ENCODE results near the gene GADL1.

GRCh38 chr3:30766522-30766921, 127.9 kb downstream of the GADL1 start:
- TF ChIP-seq CTCF (IDR thresholded peaks at IDR 0.05; ENCODE audit: poor library complexity) (no peak), EZH2 (IDR thresholded peaks at IDR 0.05; ENCODE audit: borderline replicate concordance) (no peak), EZH2phosphoT487 (IDR thresholded peaks at IDR 0.05; ENCODE audit: low read depth, severe bottlenecking, unreplicated experiment) (no peak)

Measured in hepatocyte (in vitro differentiated cells).